GM21367 (cell line): ENCODE measurements around the gene TBK1.

Experiments
- ATAC-seq: cut with Tn5 transposase; IDR thresholded peaks from one replicate; pipeline ENCODE4 v1.9.1; 2021; ENCODE audit not compliant: unreplicated experiment

Gene TBK1

DNA sequence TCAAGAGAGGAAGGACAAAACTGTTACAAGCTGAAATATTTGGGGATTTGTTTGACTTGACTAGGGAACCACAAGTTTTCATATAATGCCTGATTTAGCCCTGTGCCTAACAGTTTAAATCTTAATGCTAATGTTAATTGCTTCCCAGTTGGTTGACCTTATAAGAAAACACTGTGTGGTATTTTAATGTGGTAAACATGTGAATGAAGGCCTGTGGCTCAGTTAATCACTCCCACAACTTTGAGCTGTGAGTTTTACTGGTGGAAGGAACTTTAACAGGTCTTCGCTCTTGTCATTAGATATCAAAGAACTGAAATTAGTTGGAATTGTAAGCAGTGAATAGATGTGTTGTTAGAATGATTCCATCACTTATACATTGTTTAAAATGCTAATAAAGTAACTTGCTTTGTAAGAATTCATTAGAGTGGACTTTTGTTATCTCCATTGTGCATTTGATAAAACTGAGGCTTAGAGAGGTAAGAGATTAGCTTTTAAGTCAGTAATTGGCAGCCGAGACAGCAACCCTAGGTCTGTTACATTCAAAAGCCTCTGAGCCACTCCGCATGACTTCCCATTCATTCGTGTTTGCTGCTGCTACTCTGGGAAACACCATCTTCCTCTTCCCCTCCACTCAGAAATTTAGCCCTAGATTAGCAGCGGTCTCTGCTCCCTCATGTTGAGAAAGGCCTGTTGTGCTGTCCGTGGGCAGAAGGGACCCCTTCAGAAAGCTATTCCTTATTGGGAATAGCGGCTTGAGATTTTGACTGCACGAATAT is 1.0 kb upstream of the TBK1 start:
- ATAC-seq: no peak

DNA sequence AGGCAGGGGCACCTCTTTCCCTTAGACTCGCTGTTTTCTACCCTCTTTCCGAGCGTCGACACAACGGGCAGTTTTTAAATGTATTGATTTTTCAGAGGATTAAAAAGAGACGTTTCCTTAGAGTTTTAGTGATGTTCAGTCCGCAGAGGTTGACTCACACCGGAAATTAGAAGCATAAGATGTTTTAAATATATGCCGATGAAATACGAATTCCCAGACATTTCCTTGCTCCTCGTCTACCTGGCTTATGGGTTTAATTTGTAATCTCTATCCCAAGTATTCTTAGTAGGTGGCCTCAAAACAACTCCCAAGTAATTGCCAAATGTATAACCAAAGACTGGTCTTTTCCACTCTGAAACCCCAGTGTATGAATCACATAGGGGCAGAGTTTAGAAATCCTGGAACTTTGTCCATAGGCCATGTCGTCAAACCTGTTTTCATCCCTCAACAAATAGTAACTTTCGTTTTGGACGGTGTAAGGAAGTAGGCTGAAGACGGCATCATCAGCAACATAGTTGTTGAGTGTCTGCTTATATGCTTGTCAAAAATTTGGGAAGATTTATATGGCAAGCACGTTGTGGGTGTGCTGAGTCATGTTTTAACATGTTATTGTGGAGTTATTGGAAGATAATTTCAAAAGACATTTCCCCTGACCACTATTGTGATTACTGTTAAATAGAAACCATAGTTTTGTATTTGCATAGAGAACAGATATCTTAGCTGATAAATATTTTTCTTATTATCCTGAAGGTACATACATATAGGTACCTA is 824 bp downstream of the TBK1 start:
- ATAC-seq: no peak

GRCh38 chr12:64455506-64455905 is 3.6 kb downstream of the TBK1 start:
- ATAC-seq: no peak

DNA sequence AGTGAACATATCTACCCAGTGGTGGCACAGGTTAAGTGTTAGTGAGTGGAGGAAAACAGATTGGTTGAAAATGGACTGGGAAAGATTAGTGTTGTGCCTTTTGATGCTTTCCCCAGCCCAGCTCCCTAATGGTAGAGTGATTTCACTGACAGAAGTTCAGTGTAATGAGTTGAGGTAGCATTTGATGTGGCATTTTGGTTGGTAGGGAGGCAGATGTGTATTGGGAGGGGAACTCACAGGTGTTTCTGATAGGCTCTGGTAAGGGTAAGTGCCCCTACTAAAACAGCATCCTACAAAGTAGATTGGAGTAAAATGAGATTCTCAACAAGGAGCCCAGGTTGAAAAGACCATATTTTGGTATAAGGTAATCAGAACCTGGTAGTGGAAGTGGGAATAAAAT is 4.2 kb downstream of the TBK1 start:
- ATAC-seq: no peak

GRCh38 chr12:64457032-64457431 is 5.1 kb downstream of the TBK1 start:
- no peak for ATAC-seq

DNA sequence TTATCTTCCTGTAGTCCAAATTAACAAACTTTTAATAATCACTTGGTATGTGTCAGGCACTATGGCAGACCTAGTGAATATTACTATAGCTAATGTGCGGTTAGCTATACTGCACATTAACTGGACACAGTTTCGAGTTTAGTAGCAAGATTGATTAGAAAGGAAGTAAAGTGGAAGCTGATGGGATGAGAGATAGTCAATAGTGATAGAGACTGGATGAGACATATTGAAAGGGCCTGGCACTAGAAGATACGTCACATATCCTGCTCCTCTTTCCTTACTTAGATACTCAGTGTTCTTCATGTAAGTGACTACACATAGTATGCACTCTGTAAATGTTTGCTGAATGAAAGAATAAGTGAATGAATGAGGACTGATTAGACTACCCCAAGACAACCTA is 5.5 kb downstream of the TBK1 start:
- ATAC-seq: no peak

DNA sequence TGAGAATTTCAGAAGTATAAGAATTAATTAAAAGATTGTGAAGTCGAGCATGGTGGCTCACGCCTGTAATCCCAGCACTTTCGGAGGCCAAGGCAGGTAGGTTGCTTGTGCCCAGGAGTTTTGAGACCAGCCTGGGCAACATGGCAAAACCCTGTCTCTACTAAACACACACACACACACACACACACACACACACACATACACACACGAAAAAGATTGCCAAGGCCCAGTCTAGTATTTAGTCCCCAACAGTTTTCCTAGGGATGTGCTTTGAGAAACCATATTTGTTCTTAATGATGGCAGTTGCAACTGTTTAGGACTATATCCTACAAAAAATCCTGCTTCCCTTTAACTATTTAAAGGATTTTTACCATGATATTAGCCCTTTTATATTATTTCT is 6.0 kb downstream of the TBK1 start:
- no peak for ATAC-seq

DNA sequence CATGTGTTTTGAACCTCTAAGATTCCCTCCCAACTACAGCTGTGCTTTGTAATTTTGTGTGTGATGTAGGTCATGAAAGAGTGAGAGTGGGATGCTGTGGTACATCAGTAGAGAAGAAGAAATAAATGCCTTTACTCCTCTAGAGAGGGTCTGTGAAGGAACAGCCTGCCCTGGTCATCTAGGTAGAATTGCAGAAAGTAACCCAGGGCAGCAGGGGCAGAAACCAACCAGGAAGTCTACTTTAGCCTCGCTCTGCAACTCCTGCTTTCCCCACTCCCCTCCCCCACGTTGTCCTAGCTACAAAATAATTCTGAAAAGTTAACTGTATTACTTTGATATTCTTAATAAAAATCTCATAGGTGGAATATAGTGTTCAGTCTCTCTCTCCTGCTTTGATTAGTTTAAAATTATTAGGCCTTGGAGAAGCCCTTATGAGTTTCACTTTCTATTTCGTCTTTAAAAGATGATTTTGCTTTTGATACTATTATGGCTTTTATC is 7.5 kb downstream of the TBK1 start:
- ATAC-seq: peak; percentile 61

- no peak for ATAC-seq
Measured at GRCh38 chr12:64461634-64462414, 9.9 kb downstream of the TBK1 start.

- no peak for ATAC-seq
Measured at GRCh38 chr12:64466178-64466577, 14.3 kb downstream of the TBK1 start.

DNA sequence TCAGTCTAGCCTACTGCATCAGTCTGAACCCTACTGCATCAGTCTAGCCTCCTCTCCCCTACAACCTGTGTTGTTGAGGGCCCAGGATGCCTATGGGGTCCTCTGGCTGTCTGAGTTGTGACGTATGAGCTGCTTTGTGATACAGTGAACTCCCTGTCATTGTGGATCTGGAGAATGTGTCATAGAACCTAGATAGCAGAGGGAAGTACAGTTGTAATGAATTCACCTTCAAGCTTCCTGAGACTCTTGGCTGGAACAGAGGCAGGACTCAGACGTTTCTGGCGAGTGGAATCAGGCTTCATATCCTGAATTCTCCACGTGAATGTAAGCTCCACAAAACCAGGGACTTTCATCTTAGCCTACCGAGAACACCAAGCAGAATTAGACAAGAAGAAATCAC is 17.0 kb downstream of the TBK1 start:
- no peak for ATAC-seq

- no peak for ATAC-seq
Measured at GRCh38 chr12:64469455-64470142, 17.7 kb downstream of the TBK1 start.

DNA sequence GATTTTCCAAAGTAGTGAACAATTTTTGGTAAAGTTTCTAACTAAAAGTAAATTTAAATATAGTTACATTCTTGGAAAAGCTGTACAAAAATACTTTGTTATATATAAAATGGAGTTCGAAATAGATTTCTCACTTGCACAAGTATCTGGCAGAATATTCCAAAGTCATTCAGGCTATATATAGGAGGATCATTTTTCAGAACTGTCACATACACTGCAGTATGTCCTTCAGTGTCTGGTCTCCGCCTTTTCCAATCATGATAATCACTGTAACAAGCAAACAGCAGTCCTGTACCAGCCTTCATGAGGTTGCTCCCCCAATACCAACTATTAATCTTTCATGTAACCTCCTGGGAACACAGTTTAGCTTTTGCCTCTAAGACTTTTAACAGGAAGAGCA is 18.6 kb downstream of the TBK1 start:
- ATAC-seq: no peak

DNA sequence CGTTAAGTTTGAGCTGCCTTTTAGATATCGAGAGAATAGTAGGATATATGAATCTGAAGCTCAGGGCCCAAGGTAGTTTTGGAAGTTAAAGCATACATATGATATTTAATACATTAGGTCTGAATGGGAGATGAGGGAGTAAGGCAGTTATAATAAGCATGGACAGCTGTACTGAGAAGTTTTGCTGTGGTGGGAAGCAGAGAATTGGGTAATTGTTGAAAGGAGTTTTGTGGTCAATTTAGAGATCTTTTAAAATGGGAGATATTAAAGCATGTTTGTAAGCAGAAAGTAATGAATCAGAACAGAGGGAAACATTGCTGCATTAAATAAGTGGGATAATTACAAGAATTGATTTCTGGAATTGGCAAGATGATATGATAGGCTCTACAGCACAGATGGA is 21.3 kb downstream of the TBK1 start:
- no peak for ATAC-seq

DNA sequence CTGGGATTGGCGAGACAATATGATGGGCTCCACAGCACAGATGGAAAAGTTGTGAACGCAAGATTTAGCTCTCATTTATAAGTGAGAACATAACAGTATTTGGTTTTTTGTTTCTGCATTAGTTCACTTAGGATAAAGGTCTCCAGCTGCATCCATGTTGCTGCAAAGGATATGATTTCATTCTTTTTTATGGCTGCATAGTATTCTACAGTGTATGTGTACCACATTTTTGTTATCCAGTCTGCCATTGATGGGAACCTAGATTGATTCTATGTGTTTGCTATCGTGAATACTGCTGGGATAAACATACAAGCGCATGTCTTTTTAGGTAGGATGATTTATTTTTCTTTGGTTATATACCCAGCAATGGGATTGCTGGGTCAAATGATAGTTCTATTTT is 23.6 kb downstream of the TBK1 start:
- ATAC-seq: no peak

GRCh38 chr12:64476844-64477243 is 24.9 kb downstream of the TBK1 start:
- no peak for ATAC-seq

DNA sequence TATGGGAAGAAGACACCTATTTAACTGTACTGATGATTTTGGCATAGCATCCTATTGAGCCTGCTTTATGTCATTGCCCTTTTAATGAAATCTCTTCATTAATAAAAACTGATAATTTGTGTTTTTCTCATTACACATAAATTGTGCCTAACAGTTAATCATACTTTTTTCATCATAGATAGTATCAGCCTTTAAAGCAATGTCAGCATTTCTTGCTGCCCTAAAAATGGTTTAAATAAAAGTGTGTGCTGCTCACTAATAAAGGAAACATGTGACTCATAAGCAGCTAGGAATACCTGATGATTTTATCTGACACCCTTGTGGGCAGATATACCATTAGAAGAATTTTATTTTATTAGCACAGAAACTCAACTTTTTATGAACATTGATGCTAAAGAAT is 26.7 kb downstream of the TBK1 start:
- ATAC-seq: no peak

DNA sequence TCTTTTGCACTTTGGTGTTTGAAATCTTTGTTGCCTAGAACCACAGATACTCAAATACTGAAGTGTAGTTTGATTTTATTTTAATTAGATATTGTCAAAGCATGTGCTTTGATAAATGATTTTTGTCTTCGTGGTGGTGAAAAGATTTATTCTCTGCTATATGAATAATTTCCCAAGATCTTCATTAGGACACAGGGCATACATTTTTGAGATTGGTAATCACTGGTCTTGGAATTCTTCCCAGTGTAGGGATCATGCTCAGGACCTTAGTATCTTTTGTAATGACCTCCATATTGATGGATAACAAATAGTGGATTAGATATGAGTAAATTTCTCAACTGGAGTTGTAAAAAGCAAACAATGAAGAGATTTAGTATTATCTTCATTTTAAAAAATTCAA is 28.2 kb downstream of the TBK1 start:
- no peak for ATAC-seq

DNA sequence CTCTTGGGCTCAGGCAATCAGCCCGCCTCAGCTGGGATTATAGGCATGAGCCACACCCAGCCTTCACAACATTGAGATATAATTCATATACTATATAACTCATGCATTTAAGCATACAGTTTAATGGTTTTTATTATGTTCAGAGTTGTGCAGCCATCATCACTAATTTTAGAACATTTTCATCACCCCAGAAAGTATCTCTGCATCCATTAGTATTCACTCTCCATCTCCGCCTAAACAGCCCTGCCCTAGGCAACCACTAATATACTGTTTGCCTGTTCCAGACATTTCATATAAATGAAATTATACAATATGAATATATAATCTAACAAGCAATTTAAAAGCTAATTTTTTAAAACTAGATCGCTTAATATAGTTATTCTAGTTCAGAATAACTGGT is 34.7 kb downstream of the TBK1 start:
- no peak for ATAC-seq

GRCh38 chr12:64491718-64492117 is 39.8 kb downstream of the TBK1 start:
- no peak for ATAC-seq

DNA sequence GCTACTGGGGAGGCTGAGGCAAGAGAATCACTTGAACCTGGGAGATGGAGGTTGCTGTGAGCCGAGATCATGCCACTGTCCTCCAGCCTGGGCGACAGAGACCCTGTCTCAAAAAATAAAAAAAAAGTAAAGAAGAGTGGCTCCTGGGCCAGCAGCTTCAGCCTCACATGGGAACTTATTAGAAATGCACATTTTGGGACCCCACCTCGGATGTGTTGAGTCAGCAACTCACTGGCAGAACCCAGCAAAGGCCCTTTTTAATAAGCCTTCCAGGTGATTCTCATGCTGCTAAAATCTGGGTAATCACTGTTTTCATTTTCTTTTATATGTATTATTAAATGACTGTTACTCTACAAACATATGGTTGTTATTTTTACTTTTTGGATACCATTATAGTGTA is 41.6 kb downstream of the TBK1 start:
- no peak for ATAC-seq
